Fibroblast of villous mesenchyme (primary cell): ENCODE measurements around the gene TNIK. TPM values are rescaled to one million over a fixed set of nuclear protein-coding genes. Genes with fewer than 3 reads are reported as not detected.

Source experiments
- DNase-seq: peaks from one replicate; pipeline ENCODE4 v3.0.0-alpha.2; 2010; ENCODE audit warnings: low read depth
- H3K4me3 ChIP-seq: 2 replicates; pipeline ENCODE4 v1.5.1; 2011; ENCODE audit warnings: low read depth, mild to moderate bottlenecking, low read length
- total RNA-seq: library from RNA; depleted of rRNA; stranded (reverse); fragments of >200 nt; gene quantifications from 2 replicates; pipeline ENCODE4 v1.2.3, GENCODE V29; 2012
- TF ChIP-seq, protein P1 (sequence below): IDR thresholded peaks from 2 replicates; pipeline ENCODE4 v1.5.1; 2012; ENCODE audit warnings: low read depth, mild to moderate bottlenecking, low read length; ENCODE audit not compliant: insufficient read depth

TNIK gene
- total RNA-seq, 1 donor: 5.2 TPM

GRCh38 chr3:171157980-171158379 lies 302.2 kb downstream of the TNIK start:
- TF ChIP-seq, protein P1, sequence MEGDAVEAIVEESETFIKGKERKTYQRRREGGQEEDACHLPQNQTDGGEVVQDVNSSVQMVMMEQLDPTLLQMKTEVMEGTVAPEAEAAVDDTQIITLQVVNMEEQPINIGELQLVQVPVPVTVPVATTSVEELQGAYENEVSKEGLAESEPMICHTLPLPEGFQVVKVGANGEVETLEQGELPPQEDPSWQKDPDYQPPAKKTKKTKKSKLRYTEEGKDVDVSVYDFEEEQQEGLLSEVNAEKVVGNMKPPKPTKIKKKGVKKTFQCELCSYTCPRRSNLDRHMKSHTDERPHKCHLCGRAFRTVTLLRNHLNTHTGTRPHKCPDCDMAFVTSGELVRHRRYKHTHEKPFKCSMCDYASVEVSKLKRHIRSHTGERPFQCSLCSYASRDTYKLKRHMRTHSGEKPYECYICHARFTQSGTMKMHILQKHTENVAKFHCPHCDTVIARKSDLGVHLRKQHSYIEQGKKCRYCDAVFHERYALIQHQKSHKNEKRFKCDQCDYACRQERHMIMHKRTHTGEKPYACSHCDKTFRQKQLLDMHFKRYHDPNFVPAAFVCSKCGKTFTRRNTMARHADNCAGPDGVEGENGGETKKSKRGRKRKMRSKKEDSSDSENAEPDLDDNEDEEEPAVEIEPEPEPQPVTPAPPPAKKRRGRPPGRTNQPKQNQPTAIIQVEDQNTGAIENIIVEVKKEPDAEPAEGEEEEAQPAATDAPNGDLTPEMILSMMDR: no peak
- no peak overlapping the region for H3K4me3 ChIP-seq
- no peak for DNase-seq

DNA sequence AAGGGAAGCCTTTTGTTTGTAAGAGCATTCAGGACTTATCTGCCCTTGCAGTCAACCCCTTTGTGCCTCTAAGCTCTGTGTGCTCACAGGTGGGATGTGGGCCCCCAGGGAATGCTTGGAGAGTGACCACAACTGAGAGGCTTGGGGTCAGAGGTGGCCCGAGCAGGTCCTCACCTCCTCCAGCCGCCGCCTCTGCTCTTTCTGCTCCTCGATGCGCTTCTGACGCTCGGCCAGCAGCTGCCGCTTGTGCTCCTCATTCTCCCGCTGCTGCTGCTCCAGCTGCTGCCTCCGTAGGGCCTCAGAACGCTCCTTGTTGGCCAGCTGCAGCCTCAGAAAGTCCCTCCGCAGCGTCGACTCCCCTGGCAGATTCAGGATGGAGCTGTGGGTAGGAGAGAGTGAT lies 302.9 kb downstream of the TNIK start:
- H3K4me3 ChIP-seq: no peak overlapping the region
- no peak for DNase-seq
- TF ChIP-seq, protein P1: no peak

- no peak overlapping the region for H3K4me3 ChIP-seq
- TF ChIP-seq, protein P1: no peak
- DNase-seq: peak; percentile 76
These were observed 303.7 kb downstream of the TNIK start for GRCh38 chr3:171156401-171157010.

DNA sequence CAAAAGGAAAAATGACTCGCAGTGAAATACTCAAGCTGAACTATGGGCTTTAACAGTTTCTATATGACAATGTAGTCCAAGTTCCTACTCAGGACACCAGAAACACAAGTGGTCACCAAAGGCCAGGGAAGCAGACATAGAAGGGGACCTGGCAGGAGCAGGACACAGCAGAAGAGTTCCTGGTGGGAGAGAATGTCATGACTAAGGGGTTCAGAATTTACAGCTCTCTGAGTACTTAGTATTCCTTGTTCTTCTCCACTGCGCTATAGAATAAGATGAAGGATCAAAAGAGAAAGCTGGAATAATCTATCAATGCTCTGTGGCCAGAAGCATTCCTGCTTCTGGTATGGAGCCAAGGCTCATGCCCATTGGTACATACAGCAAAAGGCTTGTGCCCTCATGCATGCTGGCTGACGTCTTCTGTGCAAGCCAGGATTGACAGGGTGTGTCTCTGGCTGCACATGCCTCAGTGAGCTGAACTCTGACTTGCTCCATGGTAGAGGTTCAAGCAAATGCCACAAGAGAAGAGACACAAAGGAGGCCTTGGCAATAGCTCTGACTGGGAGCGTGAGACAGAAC lies 305.0 kb downstream of the TNIK start:
- H3K4me3 ChIP-seq: no peak overlapping the region
- DNase-seq: no peak
- TF ChIP-seq, protein P1: no peak

DNA sequence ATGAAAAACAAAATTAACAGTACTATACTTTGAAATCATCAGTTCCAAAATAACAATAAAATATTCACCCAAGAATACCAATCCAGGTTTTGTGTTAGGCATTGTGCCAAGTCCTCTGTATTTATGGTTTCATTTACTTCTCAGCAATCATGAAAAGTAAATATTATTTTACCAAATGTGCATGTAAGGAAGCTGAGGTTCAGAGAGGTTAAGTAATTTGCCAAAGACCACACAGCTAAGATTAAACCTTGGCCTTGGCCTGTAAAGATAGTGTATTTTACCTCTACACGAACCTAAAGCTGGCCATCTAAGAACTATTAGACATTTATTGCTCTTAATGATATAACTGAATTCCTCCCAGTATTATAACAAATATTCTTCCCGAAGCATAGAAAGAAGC lies 309.3 kb downstream of the TNIK start:
- DNase-seq: no peak
- H3K4me3 ChIP-seq: no peak overlapping the region

DNA sequence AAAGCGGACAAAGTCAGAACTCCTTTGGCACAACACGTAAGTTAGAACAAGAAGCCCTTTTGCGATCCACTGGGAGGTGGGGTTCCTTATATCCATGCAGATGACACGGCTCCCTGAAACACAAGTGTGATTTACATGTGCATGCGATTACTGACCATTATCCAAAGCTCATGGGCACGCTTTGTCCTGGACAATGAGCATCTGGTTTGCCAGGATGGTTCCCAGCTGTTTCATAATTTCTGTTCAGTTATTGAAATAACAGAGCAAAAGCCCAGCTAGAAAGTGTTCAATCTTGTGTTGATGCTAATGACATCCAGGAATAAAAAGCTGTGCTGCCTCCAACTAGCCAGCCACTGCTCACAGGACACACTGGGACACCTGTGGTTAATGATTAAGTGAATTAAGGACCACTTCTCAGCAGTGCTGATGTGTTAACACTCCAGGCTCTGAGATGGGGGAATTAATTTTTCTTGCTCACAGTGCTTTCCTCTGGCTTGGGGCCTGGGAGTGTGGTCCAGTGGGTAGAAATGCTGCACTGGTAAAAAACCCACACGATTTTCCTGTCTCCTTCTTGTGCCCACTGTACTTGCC lies 310.6 kb downstream of the TNIK start:
- DNase-seq: no peak
- H3K4me3 ChIP-seq: no peak overlapping the region
- TF ChIP-seq, protein P1: no peak

More for the DNA sequence above, 309.3 kb downstream of the TNIK start:
- TF ChIP-seq, protein P1: no peak

GRCh38 chr3:171145798-171146197 lies 314.4 kb downstream of the TNIK start:
- DNase-seq: no peak
- TF ChIP-seq, protein P1: no peak

More at GRCh38 chr3:171145798-171146197, 314.4 kb downstream of the TNIK start:
- H3K4me3 ChIP-seq: no peak overlapping the region
